GM21737 (cell line): Measurements from ENCODE around the gene LRRC34.

Experiments
- ATAC-seq: cut with Tn5 transposase; IDR thresholded peaks from one replicate; pipeline ENCODE4 v1.9.1; 2021; ENCODE audit warnings: mild to moderate bottlenecking, moderate library complexity; ENCODE audit not compliant: unreplicated experiment

LRRC34 gene

GRCh38 chr3:169812332-169813235 is at the start of gene LRRC34, which contains the start of gene LRRIQ4:
TSS of gene LRRC34 (minus strand) at chr3:169812904. CDS start at chr3:169812548, 356 bp downstream.
TSS of gene LRRIQ4 (plus strand) at chr3:169812870. CDS start at chr3:169821922, 9,052 bp downstream.
- peak; percentile 69 for ATAC-seq

GRCh38 chr3:169861871-169862270 is 49.2 kb upstream of the LRRC34 start:
- ATAC-seq: no peak

- ATAC-seq: no peak
Measured at GRCh38 chr3:169857811-169858210, 45.1 kb upstream of the LRRC34 start.

GRCh38 chr3:169855514-169855913 is 42.8 kb upstream of the LRRC34 start:
- no peak for ATAC-seq

- ATAC-seq: no peak
Measured at GRCh38 chr3:169850618-169851017, 37.9 kb upstream of the LRRC34 start.

GRCh38 chr3:169848741-169849140 is 36.0 kb upstream of the LRRC34 start:
- no peak for ATAC-seq

- no peak for ATAC-seq
Measured at GRCh38 chr3:169847896-169848295, 35.2 kb upstream of the LRRC34 start.

GRCh38 chr3:169846458-169847193 is 33.9 kb upstream of the LRRC34 start:
- peak; percentile 93 for ATAC-seq

- no peak for ATAC-seq
Measured at GRCh38 chr3:169842960-169843359, 30.3 kb upstream of the LRRC34 start.

- peak; percentile 56 for ATAC-seq
Measured at GRCh38 chr3:169841171-169841570, 28.5 kb upstream of the LRRC34 start.

GRCh38 chr3:169838511-169839030 is 25.9 kb upstream of the LRRC34 start:
- ATAC-seq: no peak

- ATAC-seq: no peak
Measured at GRCh38 chr3:169836942-169837275, 24.2 kb upstream of the LRRC34 start.

- ATAC-seq: peak; percentile 70
Measured at GRCh38 chr3:169836078-169836941, 23.6 kb upstream of the LRRC34 start.

- no peak for ATAC-seq
Measured at GRCh38 chr3:169835533-169835932, 22.8 kb upstream of the LRRC34 start.

GRCh38 chr3:169827712-169828111 is 15.0 kb upstream of the LRRC34 start:
- ATAC-seq: no peak

- ATAC-seq: no peak
Measured at GRCh38 chr3:169825316-169825715, 12.6 kb upstream of the LRRC34 start.

GRCh38 chr3:169822983-169823382 is 10.3 kb upstream of the LRRC34 start:
- ATAC-seq: no peak

GRCh38 chr3:169822540-169822939 is 9.8 kb upstream of the LRRC34 start:
- no peak for ATAC-seq

- ATAC-seq: no peak
Measured at GRCh38 chr3:169822091-169822490, 9.4 kb upstream of the LRRC34 start.

- ATAC-seq: no peak
Measured at GRCh38 chr3:169818316-169818715, 5.6 kb upstream of the LRRC34 start.
